Nucleus accumbens (tissue), 56 donors: ENCODE data around the gene PLCB1.

ENCODE experiments used
- DNase-seq, 56 donors: peaks; one replicate each; lab custom pipeline; 2025; lab: John Stamatoyannopoulos, UW

Gene PLCB1

DNA sequence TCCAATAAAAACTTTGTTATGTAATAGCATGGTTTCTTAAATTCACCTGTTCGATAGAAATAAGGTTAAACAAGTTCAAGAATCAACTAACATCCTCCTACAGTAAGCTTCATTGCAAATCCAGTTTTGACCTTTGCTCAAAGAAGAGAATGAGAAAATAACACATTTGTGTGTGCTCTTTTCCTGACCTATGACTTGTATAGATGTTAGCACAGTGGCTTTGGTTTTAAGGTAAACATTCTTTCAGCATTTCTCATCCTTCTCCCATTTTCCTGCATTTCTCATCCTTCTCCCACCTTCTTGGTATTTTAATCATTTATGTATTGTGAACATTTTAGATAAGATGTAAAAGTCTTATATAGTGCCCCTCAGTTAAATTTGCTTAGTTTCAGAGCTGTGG is 73.9 kb downstream of the PLCB1 start:
- no peak for DNase-seq

DNA sequence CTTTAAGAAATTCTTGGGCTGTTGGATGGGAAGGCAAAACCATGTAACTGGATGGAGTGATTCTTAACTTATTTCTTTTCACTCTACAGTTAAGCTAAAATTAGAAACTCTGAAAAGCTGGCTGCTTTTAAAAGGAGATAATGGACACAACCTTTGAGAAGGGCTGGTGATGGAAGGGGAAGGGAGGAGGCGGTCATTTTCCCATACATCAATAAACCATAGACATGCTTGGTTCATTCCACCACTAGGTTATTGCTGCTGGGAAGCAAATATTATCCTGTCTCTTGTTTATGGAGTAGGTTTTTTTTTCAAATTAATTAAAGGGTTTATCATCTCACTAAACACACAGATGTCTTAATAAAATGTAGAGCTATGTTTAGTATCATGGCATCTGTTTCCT is 76.2 kb downstream of the PLCB1 start:
- no peak for DNase-seq

- no peak for DNase-seq
Observed at GRCh38 chr20:8209061-8209460, 77.0 kb downstream of the PLCB1 start.

DNA sequence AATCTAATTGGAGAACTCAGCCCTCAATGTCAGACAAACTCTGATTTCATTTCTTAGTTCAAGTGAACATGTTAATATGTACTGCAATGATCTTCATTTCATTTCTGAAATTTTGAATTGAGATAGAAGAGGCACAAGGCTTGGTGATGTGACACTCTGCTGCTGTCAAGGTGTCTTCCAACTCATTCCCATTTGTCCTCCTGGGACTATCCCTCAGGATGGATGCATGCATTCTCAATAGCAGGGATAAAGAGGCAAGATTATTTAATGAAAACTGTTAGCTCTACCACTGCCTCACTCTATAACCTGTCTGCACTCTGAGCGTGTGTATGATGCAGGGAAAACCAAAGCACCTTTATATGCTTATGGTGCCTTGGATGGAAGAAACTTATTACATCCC is 78.7 kb downstream of the PLCB1 start:
- no peak for DNase-seq

DNA sequence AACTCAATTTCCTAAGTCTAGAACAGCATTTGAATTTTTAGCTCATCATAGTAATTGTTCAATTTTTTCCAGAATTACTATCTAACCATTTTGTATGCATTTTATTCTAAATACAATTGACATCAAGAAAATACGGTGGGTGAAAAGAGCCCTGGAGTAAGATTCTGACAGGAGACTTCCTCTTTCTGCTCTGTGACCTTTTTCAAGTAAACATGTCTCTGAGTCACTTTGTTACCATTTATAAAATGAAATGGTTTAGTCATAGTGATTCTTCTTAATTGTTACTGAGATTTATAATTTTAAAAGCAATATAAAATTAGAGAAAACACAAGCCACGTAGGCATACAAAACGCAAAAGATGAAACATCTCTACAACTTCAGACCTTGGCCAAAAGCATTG is 80.2 kb downstream of the PLCB1 start:
- no peak for DNase-seq

DNA sequence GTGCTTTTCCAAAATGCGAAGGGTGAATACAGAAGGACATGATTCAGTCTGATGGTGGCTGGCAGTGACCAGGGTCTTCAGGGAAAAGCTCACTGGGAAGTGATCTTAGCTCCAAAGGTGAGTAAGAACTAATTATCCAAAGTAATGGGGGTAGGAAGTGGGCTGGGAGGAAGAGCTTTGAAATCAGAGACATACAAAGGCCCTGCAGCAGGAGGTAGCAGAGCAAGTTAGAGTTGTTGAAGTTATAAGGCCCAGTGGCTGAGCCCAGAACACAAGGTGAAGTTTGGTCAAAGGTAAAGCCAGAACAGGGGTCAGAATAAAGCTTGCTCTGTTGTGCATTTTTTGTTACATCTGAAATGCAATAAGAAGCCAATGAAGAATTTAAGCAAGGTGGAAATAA is 81.2 kb downstream of the PLCB1 start:
- no peak for DNase-seq

GRCh38 chr20:8213831-8214587 is 81.9 kb downstream of the PLCB1 start:
- no peak for DNase-seq

- DNase-seq, result no peak
Observed at GRCh38 chr20:8215361-8215781, 83.3 kb downstream of the PLCB1 start.

DNA sequence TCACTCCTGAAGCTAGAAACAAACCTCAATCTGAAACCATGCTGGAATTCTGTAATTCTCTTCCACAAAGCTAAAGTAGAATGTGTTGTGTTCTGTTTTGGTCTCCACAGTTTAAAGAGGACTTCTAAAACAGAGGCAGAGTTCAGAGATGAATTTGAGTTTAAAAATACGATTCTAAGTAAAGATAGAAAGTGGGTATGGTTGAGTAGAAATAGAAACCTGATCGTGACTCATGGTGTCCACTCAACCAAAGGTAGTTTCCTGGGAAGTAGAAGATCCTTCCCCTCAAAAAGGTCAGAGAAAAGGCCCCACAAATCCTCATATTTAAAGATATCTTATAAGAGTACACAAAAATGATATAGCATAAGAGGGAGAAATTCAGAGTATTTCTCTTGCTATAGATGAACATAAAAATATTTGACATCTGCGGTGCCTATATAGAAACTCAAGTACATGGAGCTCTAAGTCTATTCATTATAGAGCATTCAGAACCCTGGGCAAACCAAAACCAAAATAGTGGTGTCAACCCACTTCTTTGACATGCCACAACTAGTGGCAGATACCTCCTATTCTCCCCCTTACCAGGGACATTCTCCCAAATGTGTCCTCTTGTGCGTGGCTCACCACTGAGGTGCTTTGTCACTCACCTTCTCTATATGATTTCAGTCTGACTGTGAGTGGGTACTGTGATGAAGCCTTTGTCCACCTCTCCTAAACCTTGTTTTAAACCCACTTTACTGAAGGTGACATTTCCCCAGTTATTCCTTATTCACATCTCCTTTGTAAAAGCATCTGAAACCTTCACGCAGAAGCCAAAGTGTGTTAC is 84.5 kb downstream of the PLCB1 start:
- DNase-seq, result no peak

DNA sequence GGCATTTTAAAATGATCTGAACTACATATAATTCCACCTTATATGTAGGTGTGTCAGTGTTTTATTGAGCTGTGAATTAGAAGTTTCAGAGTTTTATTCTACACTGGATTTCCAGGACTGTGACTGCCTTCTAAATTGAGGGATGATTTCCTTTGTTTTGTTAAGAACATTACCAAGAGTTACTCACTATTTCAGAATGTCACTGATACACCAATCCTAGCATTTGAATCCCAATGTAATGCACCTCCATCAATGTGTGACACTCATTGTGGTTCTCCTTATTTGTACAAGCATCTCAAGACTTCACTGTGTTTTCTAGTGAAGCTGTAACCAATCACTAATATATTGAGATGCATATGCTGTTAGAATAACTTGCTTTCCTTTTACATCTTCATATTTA is 86.8 kb downstream of the PLCB1 start:
- no peak for DNase-seq

- DNase-seq, result no peak
Observed at GRCh38 chr20:8219403-8219802, 87.3 kb downstream of the PLCB1 start.

GRCh38 chr20:8220716-8221115 is 88.7 kb downstream of the PLCB1 start:
- DNase-seq, result no peak

DNA sequence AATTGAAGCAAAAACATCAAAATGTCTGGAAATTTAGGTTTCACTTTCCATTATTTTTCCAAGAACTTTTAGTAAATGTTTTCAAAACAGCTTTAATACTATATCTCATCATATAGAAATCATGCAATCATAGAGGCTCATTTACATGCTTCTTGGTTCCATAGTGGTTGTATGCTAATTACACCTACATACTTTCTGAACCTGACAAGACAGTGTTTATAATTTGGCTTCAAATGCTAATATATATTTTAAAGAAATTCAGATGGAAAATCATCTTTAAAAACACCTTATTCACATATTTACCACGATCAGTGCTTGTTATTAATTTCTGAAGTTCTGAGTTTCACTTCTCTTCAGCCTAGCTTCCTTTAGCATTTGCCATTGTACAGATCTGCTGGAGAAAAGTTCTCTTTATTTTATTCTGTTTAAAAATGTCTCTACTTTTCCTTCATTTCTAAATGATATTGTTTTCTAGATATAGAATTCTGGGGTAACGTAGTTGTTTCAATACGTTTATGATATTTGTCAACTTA is 89.9 kb downstream of the PLCB1 start:
- no peak for DNase-seq

- DNase-seq, result no peak
Observed at GRCh38 chr20:8223091-8223870, 91.2 kb downstream of the PLCB1 start.

- DNase-seq, result no peak
Observed at GRCh38 chr20:8225658-8226057, 93.6 kb downstream of the PLCB1 start.

- no peak for DNase-seq
Observed at GRCh38 chr20:8226106-8226505, 94.0 kb downstream of the PLCB1 start.

DNA sequence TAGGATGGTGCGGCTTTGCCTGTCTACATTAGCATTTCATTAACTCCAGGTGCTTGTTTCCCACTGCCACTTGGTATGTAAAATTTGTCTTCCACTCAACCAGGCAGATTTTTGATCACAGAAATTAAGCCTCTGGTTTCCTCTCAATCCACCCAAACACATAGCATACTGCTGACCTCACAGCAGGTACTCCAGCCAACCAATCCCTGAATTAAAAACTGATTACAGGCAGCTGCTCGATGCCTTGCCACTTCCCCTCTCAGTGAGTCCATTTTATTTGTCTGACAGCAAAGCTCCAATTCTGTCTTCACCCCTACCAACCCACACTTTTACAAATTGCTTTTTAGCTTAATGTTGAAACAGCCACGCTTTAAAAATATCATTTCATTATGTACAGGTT is 95.2 kb downstream of the PLCB1 start:
- no peak for DNase-seq

- no peak for DNase-seq
Observed at GRCh38 chr20:8228315-8228714, 96.2 kb downstream of the PLCB1 start.

DNA sequence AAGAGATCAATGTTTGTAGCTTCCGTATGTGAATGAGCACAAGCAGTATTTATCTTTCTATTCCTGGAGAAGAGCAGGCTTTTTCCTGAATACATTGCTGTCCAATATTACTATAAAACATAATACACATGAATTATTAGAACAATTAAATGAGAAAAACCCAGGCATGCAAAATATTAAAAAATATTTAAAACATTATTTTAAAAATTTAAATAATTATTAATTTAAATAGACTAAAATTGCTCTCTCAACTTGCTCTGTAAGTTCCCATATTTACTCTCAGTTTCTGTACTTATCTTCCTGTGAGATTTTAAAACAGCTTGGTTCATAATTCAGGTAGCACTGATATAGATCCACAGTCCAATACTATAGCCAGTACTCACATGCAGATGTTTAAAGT is 97.0 kb downstream of the PLCB1 start:
- no peak for DNase-seq

GRCh38 chr20:8231038-8231437 is 99.0 kb downstream of the PLCB1 start:
- DNase-seq, result no peak

GRCh38 chr20:8232332-8232731 is 100.3 kb downstream of the PLCB1 start:
- DNase-seq, result no peak
